Astrocyte (in vitro differentiated cells and primary cell): Measurements from ENCODE around the gene GPRC5D.

Experiments used
- EZH2 ChIP-seq: IDR thresholded peaks from 2 replicates; pipeline ENCODE4 v1.6.1; 2012; ENCODE audit warnings: mild to moderate bottlenecking, low read length, inconsistent platforms; ENCODE audit not compliant: insufficient read depth
- TF ChIP-seq, protein P1 (sequence below): IDR thresholded peaks from 2 replicates; pipeline ENCODE4 v1.5.1; 2011; ENCODE audit warnings: low read depth, mild to moderate bottlenecking, inconsistent platforms, low read length, moderate library complexity; ENCODE audit not compliant: insufficient read depth

GRCh38 chr12:12990700-12991468, 38.9 kb upstream of the GPRC5D start:
- TF ChIP-seq, protein P1, sequence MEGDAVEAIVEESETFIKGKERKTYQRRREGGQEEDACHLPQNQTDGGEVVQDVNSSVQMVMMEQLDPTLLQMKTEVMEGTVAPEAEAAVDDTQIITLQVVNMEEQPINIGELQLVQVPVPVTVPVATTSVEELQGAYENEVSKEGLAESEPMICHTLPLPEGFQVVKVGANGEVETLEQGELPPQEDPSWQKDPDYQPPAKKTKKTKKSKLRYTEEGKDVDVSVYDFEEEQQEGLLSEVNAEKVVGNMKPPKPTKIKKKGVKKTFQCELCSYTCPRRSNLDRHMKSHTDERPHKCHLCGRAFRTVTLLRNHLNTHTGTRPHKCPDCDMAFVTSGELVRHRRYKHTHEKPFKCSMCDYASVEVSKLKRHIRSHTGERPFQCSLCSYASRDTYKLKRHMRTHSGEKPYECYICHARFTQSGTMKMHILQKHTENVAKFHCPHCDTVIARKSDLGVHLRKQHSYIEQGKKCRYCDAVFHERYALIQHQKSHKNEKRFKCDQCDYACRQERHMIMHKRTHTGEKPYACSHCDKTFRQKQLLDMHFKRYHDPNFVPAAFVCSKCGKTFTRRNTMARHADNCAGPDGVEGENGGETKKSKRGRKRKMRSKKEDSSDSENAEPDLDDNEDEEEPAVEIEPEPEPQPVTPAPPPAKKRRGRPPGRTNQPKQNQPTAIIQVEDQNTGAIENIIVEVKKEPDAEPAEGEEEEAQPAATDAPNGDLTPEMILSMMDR: no peak
- no peak for TF ChIP-seq EZH2
